ENCODE data around the gene ANKRD24.

DNA sequence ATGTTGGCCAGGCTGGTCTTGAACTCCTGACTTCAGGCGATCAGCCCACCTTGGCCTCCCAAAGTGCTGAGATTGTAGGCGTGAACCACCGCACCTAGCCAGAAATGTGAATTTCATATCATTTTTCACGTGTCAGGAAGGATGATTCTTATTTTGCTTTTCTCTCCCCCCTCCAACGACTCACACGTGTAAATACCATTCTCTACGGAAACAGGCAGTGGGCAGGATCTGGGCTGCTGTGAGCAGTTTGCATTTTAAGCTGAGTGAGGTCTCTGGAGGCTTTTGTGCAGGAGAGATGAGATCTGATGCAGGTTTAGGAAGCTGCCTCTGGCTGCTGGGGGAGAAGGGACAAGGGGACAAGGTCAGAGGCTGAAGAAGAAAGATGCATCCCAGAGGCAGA lies 11.9 kb downstream of the ANKRD24 start:
- TF ChIP-seq, protein P1, sequence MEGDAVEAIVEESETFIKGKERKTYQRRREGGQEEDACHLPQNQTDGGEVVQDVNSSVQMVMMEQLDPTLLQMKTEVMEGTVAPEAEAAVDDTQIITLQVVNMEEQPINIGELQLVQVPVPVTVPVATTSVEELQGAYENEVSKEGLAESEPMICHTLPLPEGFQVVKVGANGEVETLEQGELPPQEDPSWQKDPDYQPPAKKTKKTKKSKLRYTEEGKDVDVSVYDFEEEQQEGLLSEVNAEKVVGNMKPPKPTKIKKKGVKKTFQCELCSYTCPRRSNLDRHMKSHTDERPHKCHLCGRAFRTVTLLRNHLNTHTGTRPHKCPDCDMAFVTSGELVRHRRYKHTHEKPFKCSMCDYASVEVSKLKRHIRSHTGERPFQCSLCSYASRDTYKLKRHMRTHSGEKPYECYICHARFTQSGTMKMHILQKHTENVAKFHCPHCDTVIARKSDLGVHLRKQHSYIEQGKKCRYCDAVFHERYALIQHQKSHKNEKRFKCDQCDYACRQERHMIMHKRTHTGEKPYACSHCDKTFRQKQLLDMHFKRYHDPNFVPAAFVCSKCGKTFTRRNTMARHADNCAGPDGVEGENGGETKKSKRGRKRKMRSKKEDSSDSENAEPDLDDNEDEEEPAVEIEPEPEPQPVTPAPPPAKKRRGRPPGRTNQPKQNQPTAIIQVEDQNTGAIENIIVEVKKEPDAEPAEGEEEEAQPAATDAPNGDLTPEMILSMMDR (IDR thresholded peaks at IDR 0.05; ENCODE audit: insufficient read depth, low read length, poor library complexity, severe bottlenecking): no peak
- no peak for TF ChIP-seq EZH2phosphoT487 (conservative IDR thresholded peaks at IDR 0.05; ENCODE audit: low read length)
